GM12873 (cell line): Measurements from ENCODE around the gene ATAD2B.

Experiments used
- CTCF ChIP-seq: IDR thresholded peaks from 2 replicates; pipeline ENCODE4 v1.5.1; 2012; ENCODE audit warnings: low read depth, mild to moderate bottlenecking, moderate library complexity, low read length, control low read depth; ENCODE audit not compliant: insufficient read depth; ENCODE audit errors: missing control alignments

ATAD2B gene

GRCh38 chr2:23926750-23927571 is at the start of gene ATAD2B:
Gene ATAD2B, minus strand, starts transcription at chr2:23927123. Its CDS starts 353 bp downstream, at chr2:23926770.
- TF ChIP-seq CTCF = peak; percentile 85

GRCh38 chr2:23967846-23968245 is 40.9 kb upstream of the ATAD2B start:
- no peak for TF ChIP-seq CTCF

GRCh38 chr2:23954325-23955014 is 27.5 kb upstream of the ATAD2B start:
- TF ChIP-seq CTCF = no peak

GRCh38 chr2:23953625-23954024 is 26.7 kb upstream of the ATAD2B start:
- TF ChIP-seq CTCF = no peak

GRCh38 chr2:23947350-23947749 is 20.4 kb upstream of the ATAD2B start:
- TF ChIP-seq CTCF = no peak

GRCh38 chr2:23944976-23945375 is 18.1 kb upstream of the ATAD2B start:
- no peak for TF ChIP-seq CTCF

- TF ChIP-seq CTCF = no peak
Measured at GRCh38 chr2:23944527-23944926, 17.6 kb upstream of the ATAD2B start.
